ENCODE data around the gene EMILIN1.

The EMILIN1 gene

DNA sequence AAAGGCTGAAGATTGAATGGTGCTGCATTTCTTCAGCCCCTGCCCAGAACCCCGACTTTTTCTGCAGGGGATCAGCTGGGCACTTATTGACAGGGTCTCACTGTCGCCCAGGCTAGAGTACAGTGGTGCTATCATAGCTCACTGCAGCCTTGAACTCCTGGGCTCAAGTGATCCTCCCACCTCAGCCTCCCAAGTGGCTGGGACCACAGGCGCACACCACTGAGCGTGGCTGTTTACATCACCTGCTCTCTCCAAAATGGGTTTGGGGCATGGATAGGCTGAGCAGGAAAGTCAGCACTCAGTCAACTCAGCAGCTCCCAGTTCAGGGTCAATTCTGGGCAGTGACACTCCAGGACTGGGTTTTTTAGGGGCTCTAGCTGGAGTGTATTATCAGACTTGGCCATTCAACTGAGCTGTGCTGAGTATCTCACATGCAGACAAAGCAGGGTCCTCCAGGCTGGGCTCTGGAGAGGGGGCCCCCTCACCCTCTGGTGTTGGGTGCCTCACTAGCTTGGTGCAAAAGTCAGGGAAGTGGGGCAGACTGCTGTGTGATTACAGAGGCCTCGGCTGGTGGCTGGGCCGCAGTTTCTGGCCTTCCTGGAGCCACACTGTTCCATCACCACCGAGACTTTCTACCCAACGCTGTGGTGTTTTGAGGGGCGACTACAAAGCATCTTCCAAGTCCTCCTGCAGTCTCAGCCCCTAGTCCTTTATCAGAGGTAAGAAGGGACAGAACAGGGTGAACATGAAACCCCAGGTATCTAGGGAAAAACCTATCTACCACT lies 49.7 kb downstream of the EMILIN1 start:
- no peak for DNase-seq

DNA sequence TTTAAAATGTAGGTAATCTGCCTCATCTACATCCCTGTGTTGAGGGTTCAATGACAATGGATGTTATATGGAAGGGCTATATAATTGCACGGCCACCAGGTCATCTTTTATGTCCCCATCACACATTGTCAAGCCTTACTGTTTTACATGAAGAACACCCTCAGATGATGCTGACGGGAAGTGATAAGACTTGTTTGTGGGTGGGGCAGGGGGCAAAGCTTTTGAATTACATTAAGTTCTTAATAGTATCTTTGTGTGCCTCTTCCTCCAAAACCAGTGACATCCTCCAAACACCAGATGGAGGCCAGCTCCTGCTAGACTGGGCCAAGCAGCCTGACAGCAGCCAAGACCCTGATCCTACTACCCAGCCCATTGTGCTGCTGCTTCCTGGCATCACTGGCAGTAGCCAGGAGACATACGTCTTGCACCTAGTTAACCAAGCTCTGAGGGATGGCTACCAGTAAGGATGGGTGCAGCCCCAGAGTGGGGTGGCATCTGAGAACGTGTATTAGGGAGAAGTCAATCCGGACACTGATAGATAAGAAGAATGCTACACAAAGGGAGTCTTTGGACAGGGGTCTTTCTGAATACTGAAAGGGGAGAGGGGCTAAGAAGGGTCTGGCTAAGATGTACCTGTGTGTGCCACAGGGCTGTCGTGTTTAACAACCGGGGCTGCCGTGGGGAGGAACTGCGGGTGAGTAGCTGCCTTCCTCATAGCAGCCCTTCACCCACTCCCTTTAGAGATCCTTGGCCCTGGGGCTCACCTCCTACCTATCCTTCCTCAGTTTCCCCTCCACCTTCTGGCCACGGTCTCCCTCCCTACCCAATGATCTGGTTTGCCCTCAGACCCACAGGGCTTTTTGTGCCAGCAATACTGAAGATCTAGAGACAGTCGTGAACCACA lies 50.5 kb downstream of the EMILIN1 start:
- DNase-seq, result no peak

- DNase-seq, result no peak
Observed at GRCh38 chr2:27130396-27130795, 52.0 kb downstream of the EMILIN1 start.

DNA sequence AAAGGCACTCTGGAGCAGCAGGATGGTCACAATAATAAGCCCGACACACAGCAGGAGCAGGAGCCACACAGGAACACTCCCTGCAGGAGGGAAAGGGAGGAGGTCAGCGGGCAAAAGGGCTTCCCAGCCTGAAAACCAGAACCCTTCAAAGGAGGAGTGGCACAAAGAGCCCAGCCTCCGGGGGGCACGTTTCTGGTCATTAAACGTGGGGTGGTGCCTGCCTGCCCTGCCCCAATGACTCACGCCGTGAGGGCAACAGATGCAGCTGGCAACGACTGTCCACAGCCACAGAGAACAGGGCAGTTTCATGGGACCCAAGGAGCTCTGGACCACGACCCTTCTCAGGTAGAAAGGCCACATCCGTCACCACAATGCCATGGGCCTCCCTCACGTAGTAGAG lies 53.0 kb downstream of the EMILIN1 start:
- DNase-seq, result no peak

DNA sequence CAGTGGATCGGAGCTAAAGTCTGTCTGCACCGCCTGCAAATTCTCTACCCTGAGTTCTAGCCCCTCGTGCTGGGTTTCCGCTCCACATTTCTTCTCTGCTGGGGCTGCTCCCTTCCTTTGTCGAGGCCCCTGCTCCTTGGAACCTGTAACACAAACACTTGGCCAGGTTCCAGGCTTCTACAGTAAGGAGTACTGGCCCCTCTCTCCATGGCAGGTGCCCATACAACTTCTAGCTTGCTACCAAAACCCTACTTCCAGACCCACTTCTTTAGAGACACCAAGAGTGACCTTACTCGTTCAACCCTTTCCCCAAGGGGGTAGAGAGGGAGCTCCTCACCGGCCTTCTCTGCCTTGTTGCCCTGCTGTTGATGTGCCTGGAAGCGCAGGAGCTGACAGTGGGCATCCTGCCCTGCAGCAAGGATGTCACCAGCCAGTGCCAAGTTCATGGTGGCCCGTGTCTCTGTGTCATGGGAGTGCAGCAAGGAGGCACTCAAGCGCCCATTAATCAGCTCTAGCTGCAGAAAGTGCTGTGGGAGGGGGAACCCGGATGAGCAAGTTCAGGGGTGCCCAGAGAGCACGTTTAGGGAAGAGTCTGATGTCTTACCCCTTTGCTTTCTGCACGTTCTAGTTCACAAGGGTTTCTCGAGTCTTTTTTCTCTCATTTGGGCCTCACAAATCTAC lies 54.9 kb downstream of the EMILIN1 start:
- DNase-seq, result no peak

DNA sequence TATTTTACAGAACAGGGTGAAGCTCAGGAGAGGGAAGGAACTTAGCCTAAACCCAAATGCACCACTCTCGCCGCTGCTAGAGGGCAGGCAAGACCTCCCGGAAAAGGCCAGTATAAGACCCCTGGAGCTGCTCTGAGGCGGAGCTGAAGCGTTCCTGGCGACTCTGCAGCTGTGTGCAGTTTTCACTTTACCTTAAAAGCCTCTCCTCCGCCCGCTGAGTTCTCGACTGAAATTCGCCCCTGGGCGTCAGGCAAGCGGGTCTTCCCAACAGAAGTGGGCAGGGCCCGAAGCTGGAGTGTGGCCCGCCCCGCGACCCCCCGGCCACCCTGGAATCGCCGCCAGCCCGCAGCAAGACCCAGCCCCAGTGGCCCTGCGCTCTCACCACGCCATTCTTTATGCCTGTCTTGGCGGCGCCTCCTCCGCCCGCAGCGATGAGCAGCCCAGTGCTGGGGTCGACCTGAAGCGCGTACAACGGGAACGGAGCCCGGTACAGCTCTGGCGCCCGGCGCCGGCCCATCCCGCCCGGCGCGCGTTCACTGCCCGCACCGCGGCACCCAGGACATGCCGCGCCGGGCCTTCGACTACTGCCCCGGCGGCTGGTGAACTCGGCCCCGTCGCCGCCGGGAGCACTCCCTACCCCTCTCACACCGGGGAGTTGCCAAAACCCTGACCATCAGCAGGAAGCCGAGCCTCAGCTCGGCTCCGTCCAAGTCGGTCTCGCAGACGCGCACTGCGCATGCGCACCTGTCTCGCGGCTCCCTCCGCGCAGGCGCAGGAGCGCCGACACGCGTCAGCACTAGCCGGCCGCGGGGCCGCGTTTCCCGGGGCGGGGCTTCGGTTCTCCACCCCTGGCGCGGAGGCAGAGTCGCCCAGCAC lies 55.7 kb downstream of the EMILIN1 start, which contains the start of gene PREB:
TSS of gene PREB (minus strand) at position 732 of the 876 bp plus-strand sequence. CDS start at position 517, 215 bp downstream.
- peak; percentile 45 for DNase-seq

GRCh38 chr2:27134781-27135477 lies 56.5 kb downstream of the EMILIN1 start:
- no peak for DNase-seq

GRCh38 chr2:27135478-27135955 lies 57.1 kb downstream of the EMILIN1 start:
- DNase-seq, result no peak

Data from NCI-H524 treated with DMSO at 0.1 percent for 48 hours (cell line).